Duodenal mucosa (tissue), 2 donors: ENCODE results near the gene CRYBB1.

ENCODE experiments used
- H3K27ac ChIP-seq: one replicate; pipeline ENCODE4 v1.7.0; 2013; ENCODE audit warnings: low read depth, low read length
- H3K27me3 ChIP-seq, 2 donors: one replicate each; pipeline ENCODE4 v1.7.0; 2013; ENCODE audit warnings: low read length in 2 of 2, control low read depth in 1 of 2; ENCODE audit not compliant: insufficient read depth in 2 of 2, control insufficient read depth in 1 of 2
- H3K36me3 ChIP-seq, 2 donors: one replicate each; pipeline ENCODE4 v1.7.0; 2013; ENCODE audit warnings: low read length in 2 of 2, control low read depth in 1 of 2; ENCODE audit not compliant: insufficient read depth in 2 of 2, control insufficient read depth in 1 of 2
- H3K4me1 ChIP-seq, 2 donors: one replicate each; pipeline ENCODE4 v1.7.0; 2013; ENCODE audit warnings: low read length in 2 of 2, control low read depth in 1 of 2; ENCODE audit not compliant: insufficient read depth in 2 of 2, control insufficient read depth in 1 of 2
- H3K4me3 ChIP-seq, 2 donors: one replicate each; pipeline ENCODE4 v1.7.0; 2013; ENCODE audit warnings: low read length in 2 of 2, low read depth in 1 of 2
- H3K9ac ChIP-seq, 2 donors: one replicate each; pipeline ENCODE4 v1.7.0; 2013; ENCODE audit warnings: low read length in 2 of 2, low read depth in 1 of 2
- H3K9me3 ChIP-seq, 2 donors: one replicate each; pipeline ENCODE4 v1.7.0; 2013; ENCODE audit warnings: low read length in 2 of 2, control low read depth in 1 of 2; ENCODE audit not compliant: control insufficient read depth in 1 of 2

CRYBB1 gene

GRCh38 chr22:26656891-26657851, 39.3 kb upstream of the CRYBB1 start, which contains the start of gene MIAT:
Gene MIAT, plus strand, starts transcription at chr22:26657588.
- Histone ChIP-seq H3K9me3 (no peaks in the 10 kb centered on the region), H3K4me1 (peaks cover 0 to 21% of the 10 kb centered on the region in 2 donors), H3K9ac (peak within 1 kb of the TSS; percentile 15 to 47), H3K27ac (no peak within 1 kb of the TSS), H3K36me3 (no peaks in the 10 kb centered on the region), H3K4me3 (peak within 1 kb of the TSS; percentile 56 to 66), H3K27me3 (peaks cover 24 to 31% of the 10 kb centered on the region in 2 donors)

- Histone ChIP-seq H3K27ac (no peak overlapping the region), H3K27me3 (peaks cover 3 to 12% of the 10 kb centered on the region in 2 donors), H3K9ac (no peak overlapping the region), H3K36me3 (no peaks in the 10 kb centered on the region), H3K9me3 (no peaks in the 10 kb centered on the region), H3K4me3 (no peak overlapping the region), H3K4me1 (peaks cover 0 to under 1% of the 10 kb centered on the region in 2 donors)
These were observed 34.0 kb upstream of the CRYBB1 start for GRCh38 chr22:26651815-26652214.

GRCh38 chr22:26650722-26651421, 33.0 kb upstream of the CRYBB1 start:
- no peaks in the 10 kb centered on the region for H3K36me3 ChIP-seq
- peaks cover 3 to 7% of the 10 kb centered on the region in 2 donors for H3K27me3 ChIP-seq
- H3K9ac ChIP-seq, result no peak overlapping the region
- no peaks in the 10 kb centered on the region for H3K9me3 ChIP-seq
- no peak overlapping the region for H3K27ac ChIP-seq
- H3K4me1 ChIP-seq, result no peaks in the 10 kb centered on the region
- no peak overlapping the region for H3K4me3 ChIP-seq

- peaks cover 4 to 5% of the 10 kb centered on the region in 2 donors for H3K4me1 ChIP-seq
- H3K9ac ChIP-seq, result no peak overlapping the region
- H3K27me3 ChIP-seq, result peaks cover 3 to 7% of the 10 kb centered on the region in 2 donors
- no peak overlapping the region for H3K4me3 ChIP-seq
- H3K27ac ChIP-seq, result no peak overlapping the region
- no peaks in the 10 kb centered on the region for H3K9me3 ChIP-seq
- H3K36me3 ChIP-seq, result no peaks in the 10 kb centered on the region
These were observed 30.9 kb upstream of the CRYBB1 start for GRCh38 chr22:26648528-26649388.

- Histone ChIP-seq H3K27ac (no peak overlapping the region), H3K36me3 (no peaks in the 10 kb centered on the region), H3K4me1 (peaks cover 4 to 5% of the 10 kb centered on the region in 2 donors), H3K4me3 (no peak overlapping the region), H3K9ac (no peak overlapping the region), H3K9me3 (no peaks in the 10 kb centered on the region), H3K27me3 (peaks cover 3 to 7% of the 10 kb centered on the region in 2 donors)
These were observed 30.2 kb upstream of the CRYBB1 start for GRCh38 chr22:26648011-26648497.

GRCh38 chr22:26646158-26646557, 28.3 kb upstream of the CRYBB1 start:
- Histone ChIP-seq H3K36me3 (no peaks in the 10 kb centered on the region), H3K4me3 (no peak overlapping the region), H3K27ac (no peak overlapping the region), H3K27me3 (peaks cover under 1 to 7% of the 10 kb centered on the region in 2 donors), H3K9ac (no peak overlapping the region), H3K4me1 (peaks cover 4 to 5% of the 10 kb centered on the region in 2 donors), H3K9me3 (no peaks in the 10 kb centered on the region)

- Histone ChIP-seq H3K4me1 (peaks cover 4 to 5% of the 10 kb centered on the region in 2 donors), H3K36me3 (no peaks in the 10 kb centered on the region), H3K9ac (no peak overlapping the region), H3K27ac (no peak overlapping the region), H3K9me3 (no peaks in the 10 kb centered on the region), H3K27me3 (peaks cover 0 to 4% of the 10 kb centered on the region in 2 donors), H3K4me3 (no peak overlapping the region)
These were observed 25.7 kb upstream of the CRYBB1 start for GRCh38 chr22:26643418-26644100.

- H3K27me3 ChIP-seq, result no peaks in the 10 kb centered on the region
- no peak overlapping the region for H3K27ac ChIP-seq
- H3K4me1 ChIP-seq, result peaks cover 4 to 5% of the 10 kb centered on the region in 2 donors
These were observed 24.9 kb upstream of the CRYBB1 start for GRCh38 chr22:26642465-26643417.

More at GRCh38 chr22:26642465-26643417, 24.9 kb upstream of the CRYBB1 start:
- no peaks in the 10 kb centered on the region for H3K9me3 ChIP-seq
- H3K9ac ChIP-seq, result peak overlapping the region in 1 of 2 donors; percentile 3
- H3K36me3 ChIP-seq, result no peaks in the 10 kb centered on the region
- no peak overlapping the region for H3K4me3 ChIP-seq
